HCT116 (cell line): Measurements from ENCODE around the gene POC1A. TPM values are rescaled to one million over a fixed set of nuclear protein-coding genes. Genes with fewer than 3 reads are reported as not detected.

Experiments used
- ATAC-seq: fragments of 200-7000 bp; cut with Tn5 transposase; 2 replicates; pipeline ENCODE4 v1.9.1; 2020; ENCODE audit warnings: mild to moderate bottlenecking, moderate library complexity
- BruUV-seq: library from RNA; stranded (reverse); fragments of 400-500 nt; replicated peaks from 2 replicates; lab custom pipeline; 2021; lab: Mats Ljungman, UMichigan
- CTCF ChIA-PET: fragments of 300-600 bp; sonication (Branson Sonifier 250); formaldehyde crosslinking; loops from one replicate; lab custom pipeline; 2021; ENCODE audit warnings: antibody characterized with exemption; lab: Charles Lee
- POLR2A ChIA-PET: fragments of 300-600, 350-600 bp; sonication (Branson Sonifier 250); formaldehyde crosslinking; loops from one replicate; lab custom pipeline; 2021; ENCODE audit warnings: antibody characterized with exemption; lab: Charles Lee
- RAD21 ChIA-PET, 2 experiments: fragments of 300-600 bp; sonication (Branson Sonifier 250); formaldehyde crosslinking; loops; one replicate each; lab custom pipeline; 2023; ENCODE audit warnings: low total read pairs in 2 of 2; ENCODE audit not compliant: uncharacterized antibody in 2 of 2, unreplicated experiment in 2 of 2, low non-redundant PET in 1 of 2; lab: Charles Lee
- DNase-seq: peaks from one replicate; pipeline ENCODE4 v3.0.0-alpha.2; 2010; ENCODE audit warnings: low read depth, low spot score
- H2AFZ ChIP-seq: fragments of 200-600 bp; shearing (Covaris generic), sonication (generic); 2 replicates; pipeline ENCODE4 v1.6.1; 2017; ENCODE audit warnings: low read depth, mixed run types, mixed read lengths, antibody characterized with exemption, low read length; ENCODE audit not compliant: poor library complexity, severe bottlenecking
- H3K27ac ChIP-seq: 2 replicates; pipeline ENCODE4 v1.5.1; 2012; ENCODE audit warnings: low read depth, low read length
- H3K27me3 ChIP-seq: fragments of 200-600 bp; sonication (generic); 2 replicates; pipeline ENCODE4 v1.6.1; 2016; ENCODE audit warnings: mixed run types, low read length, mixed read lengths; ENCODE audit not compliant: insufficient read depth
- H3K36me3 ChIP-seq, 2 experiments: fragments of 200-500 bp in 1 of 2; fragments of 200-600 bp in 1 of 2; sonication (Bioruptor generic) in 1 of 2; sonication (generic) in 1 of 2; 2 replicates each; pipeline versions ENCODE4 v1.5.1 to v1.6.1; 2014 to 2016; ENCODE audit warnings: low read length in 2 of 2, inconsistent platforms in 1 of 2, mixed read lengths in 1 of 2, mixed run types in 1 of 2; ENCODE audit not compliant: insufficient read depth in 2 of 2, control insufficient read depth in 1 of 2
- H3K4me1 ChIP-seq, 2 experiments: fragments of 200-600 bp in 1 of 2; sonication (generic) in 1 of 2; 2 replicates each; pipeline versions ENCODE4 v1.5.1 to v1.6.1; 2012 to 2017; ENCODE audit warnings: low read length in 2 of 2, inconsistent platforms in 1 of 2, mild to moderate bottlenecking in 1 of 2, mixed read lengths in 1 of 2, mixed run types in 1 of 2, moderate library complexity in 1 of 2; ENCODE audit not compliant: insufficient read depth in 2 of 2, control insufficient read depth in 1 of 2
- H3K4me2 ChIP-seq: fragments of 200-600 bp; sonication (generic); 2 replicates; pipeline ENCODE4 v1.6.1; 2017; ENCODE audit warnings: mixed run types, low read length, mixed read lengths
- H3K4me3 ChIP-seq, 2 experiments: fragments of 200-600 bp in 1 of 2; sonication (generic) in 1 of 2; replicated peaks in 1 of 2; 2 replicates each; pipeline ENCODE4 v1.5.1; 2011 to 2016; ENCODE audit warnings: low read length in 2 of 2, control low read depth in 1 of 2, low read depth in 1 of 2, mild to moderate bottlenecking in 1 of 2, mixed read lengths in 1 of 2, mixed run types in 1 of 2
- H3K79me2 ChIP-seq: fragments of 200-600 bp; sonication (generic); 2 replicates; pipeline ENCODE4 v1.6.1; 2017; ENCODE audit warnings: mild to moderate bottlenecking, mixed run types, low read length, moderate library complexity, mixed read lengths; ENCODE audit not compliant: insufficient read depth
- H3K9ac ChIP-seq: fragments of 200-600 bp; sonication (generic); 2 replicates; pipeline ENCODE4 v1.6.1; 2016; ENCODE audit warnings: low read length, mixed read lengths
- H3K9me2 ChIP-seq: fragments of 200-600 bp; sonication (generic), shearing (Covaris generic); 2 replicates; pipeline ENCODE4 v1.6.1; 2017; ENCODE audit warnings: mixed run types, mild to moderate bottlenecking, moderate library complexity; ENCODE audit not compliant: insufficient read depth
- H3K9me3 ChIP-seq, 2 experiments: fragments of 200-500 bp in 1 of 2; fragments of 200-600 bp in 1 of 2; sonication (Bioruptor generic) in 1 of 2; sonication (generic) in 1 of 2; 2 replicates each; pipeline ENCODE4 v1.6.1; 2014 to 2017; ENCODE audit warnings: low read length in 2 of 2, mixed read lengths in 2 of 2, inconsistent platforms in 1 of 2, low read depth in 1 of 2, mild to moderate bottlenecking in 1 of 2, mixed run types in 1 of 2, moderate library complexity in 1 of 2; ENCODE audit not compliant: control insufficient read depth in 1 of 2, insufficient read depth in 1 of 2
- H4K20me1 ChIP-seq: fragments of 200-600 bp; sonication (generic), shearing (Covaris generic); 2 replicates; pipeline ENCODE4 v1.6.1; 2017; ENCODE audit warnings: mixed run types, mild to moderate bottlenecking, moderate library complexity; ENCODE audit not compliant: insufficient read depth
- CBX3 ChIP-seq: IDR thresholded peaks from 2 replicates; pipeline ENCODE4 v1.6.1; 2012; ENCODE audit warnings: low read depth
- CEBPB ChIP-seq: IDR thresholded peaks from 2 replicates; pipeline ENCODE4 v1.6.1; 2012; ENCODE audit warnings: low read depth
- EGR1 ChIP-seq: IDR thresholded peaks from 2 replicates; pipeline ENCODE4 v1.6.1; 2012; ENCODE audit warnings: low read depth
- FOSL1 ChIP-seq: IDR thresholded peaks from 2 replicates; pipeline ENCODE4 v1.6.1; 2012; ENCODE audit warnings: low read depth
- JUND ChIP-seq: IDR thresholded peaks from 2 replicates; pipeline ENCODE4 v1.6.1; 2012
- POLR2AphosphoS5 ChIP-seq: IDR thresholded peaks from 2 replicates; pipeline ENCODE4 v1.6.1; 2011; ENCODE audit warnings: mild to moderate bottlenecking, low read depth, low read length, moderate library complexity
- RAD21 ChIP-seq: IDR thresholded peaks from 2 replicates; pipeline ENCODE4 v1.6.1; 2012; ENCODE audit warnings: low read depth, mild to moderate bottlenecking
- SIN3A ChIP-seq: IDR thresholded peaks from 2 replicates; pipeline ENCODE4 v1.6.1; 2012; ENCODE audit warnings: low read depth
- SP1 ChIP-seq: IDR thresholded peaks from 2 replicates; pipeline ENCODE4 v1.6.1; 2012; ENCODE audit warnings: low read depth
- SRF ChIP-seq: IDR thresholded peaks from 2 replicates; pipeline ENCODE4 v1.6.1; 2012; ENCODE audit warnings: low read depth
- TCF7L2 ChIP-seq: IDR thresholded peaks from 2 replicates; pipeline ENCODE4 v1.7.0; 2011; ENCODE audit warnings: borderline replicate concordance, inconsistent platforms; ENCODE audit not compliant: insufficient read depth, insufficient read length; ENCODE audit errors: extremely low read depth
- ZFX ChIP-seq: fragments of 450-650 bp; IDR thresholded peaks from 2 replicates; pipeline ENCODE4 v1.6.1; 2017
- intact Hi-C: fragments of 100-400 bp; cut with micrococcal nuclease; formaldehyde crosslinking; loops from 2 replicates; pipeline ENCODE4 v1.10.0; 2022
- total RNA-seq: library from RNA; stranded (reverse); gene quantifications from one replicate; pipeline ENCODE4 v1.2.1, GENCODE V29; 2021; ENCODE audit not compliant: unreplicated experiment
- TF ChIP-seq, protein P1 (sequence below): IDR thresholded peaks from 2 replicates; pipeline ENCODE4 v1.6.1; 2012; ENCODE audit warnings: low read depth
- TF ChIP-seq, protein P2 (sequence below): IDR thresholded peaks from 2 replicates; pipeline ENCODE4 v1.6.1; 2012
- TF ChIP-seq, protein P3 (sequence below): IDR thresholded peaks from 2 replicates; pipeline ENCODE4 v1.6.1; 2011; ENCODE audit warnings: mild to moderate bottlenecking, low read length, moderate library complexity; ENCODE audit not compliant: insufficient replicate concordance; ENCODE audit errors: extremely low read depth
- TF ChIP-seq, protein P4 (sequence below), 3 experiments: fragments of 200-600 bp in 1 of 3; sonication (generic) in 1 of 3; IDR thresholded peaks in 2 of 3; conservative IDR thresholded peaks in 1 of 3; 2 replicates each; pipeline ENCODE4 v1.5.1; 2012 to 2017; ENCODE audit warnings: low read depth in 2 of 3, low read length in 2 of 3, antibody characterized with exemption in 1 of 3, borderline replicate concordance in 1 of 3, control low read depth in 1 of 3, mild to moderate bottlenecking in 1 of 3, mixed read lengths in 1 of 3, mixed run types in 1 of 3, moderate library complexity in 1 of 3; ENCODE audit not compliant: insufficient read depth in 1 of 3

POC1A gene
- total RNA-seq, 1 experiment from 2014 or later: 34.0 TPM

DNA sequence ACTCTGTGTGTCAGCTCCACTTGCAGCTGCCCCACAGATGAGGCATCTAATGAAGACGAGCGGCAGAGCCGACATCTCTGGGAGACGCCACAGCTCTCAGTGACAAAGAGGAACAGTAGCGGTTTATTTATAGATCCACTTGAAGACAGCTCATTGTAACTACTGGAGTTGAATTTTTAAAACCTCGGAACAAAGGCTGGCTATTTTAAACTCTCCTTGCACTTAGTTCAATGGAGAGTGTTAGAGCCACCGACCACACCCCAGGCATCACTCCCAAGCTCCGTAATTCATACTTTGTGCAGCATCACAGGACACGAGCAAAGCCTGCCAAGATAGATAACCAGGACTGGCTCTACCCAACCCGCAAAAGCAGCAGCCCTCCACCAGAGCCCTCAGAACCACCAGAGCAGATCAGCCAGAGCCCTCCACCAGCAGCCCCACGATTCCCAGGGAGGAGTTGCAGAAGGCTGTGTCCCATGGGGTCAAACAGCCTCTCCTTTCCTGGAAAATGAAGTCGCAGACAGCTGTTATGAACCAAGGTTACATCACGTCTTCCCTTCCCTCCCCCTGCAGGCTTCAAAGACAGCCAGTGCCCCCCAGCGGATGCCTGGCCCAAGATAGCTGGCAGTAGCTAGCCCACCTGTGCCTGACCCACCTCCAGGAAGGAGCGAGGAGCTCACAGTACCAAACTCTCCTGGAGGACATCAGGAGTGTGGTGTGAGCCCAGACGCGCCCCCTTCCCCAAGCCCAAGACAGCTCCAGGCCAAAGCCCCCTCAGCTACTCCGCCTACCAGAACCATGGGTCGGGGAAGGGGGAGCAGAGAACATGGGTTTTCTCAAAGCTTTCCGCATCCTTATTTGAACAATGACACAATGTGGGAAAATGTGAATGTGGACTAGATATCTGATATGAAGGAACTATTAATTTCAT lies 45.7 kb downstream of the POC1A start (continued):
- TF ChIP-seq, protein P1, sequence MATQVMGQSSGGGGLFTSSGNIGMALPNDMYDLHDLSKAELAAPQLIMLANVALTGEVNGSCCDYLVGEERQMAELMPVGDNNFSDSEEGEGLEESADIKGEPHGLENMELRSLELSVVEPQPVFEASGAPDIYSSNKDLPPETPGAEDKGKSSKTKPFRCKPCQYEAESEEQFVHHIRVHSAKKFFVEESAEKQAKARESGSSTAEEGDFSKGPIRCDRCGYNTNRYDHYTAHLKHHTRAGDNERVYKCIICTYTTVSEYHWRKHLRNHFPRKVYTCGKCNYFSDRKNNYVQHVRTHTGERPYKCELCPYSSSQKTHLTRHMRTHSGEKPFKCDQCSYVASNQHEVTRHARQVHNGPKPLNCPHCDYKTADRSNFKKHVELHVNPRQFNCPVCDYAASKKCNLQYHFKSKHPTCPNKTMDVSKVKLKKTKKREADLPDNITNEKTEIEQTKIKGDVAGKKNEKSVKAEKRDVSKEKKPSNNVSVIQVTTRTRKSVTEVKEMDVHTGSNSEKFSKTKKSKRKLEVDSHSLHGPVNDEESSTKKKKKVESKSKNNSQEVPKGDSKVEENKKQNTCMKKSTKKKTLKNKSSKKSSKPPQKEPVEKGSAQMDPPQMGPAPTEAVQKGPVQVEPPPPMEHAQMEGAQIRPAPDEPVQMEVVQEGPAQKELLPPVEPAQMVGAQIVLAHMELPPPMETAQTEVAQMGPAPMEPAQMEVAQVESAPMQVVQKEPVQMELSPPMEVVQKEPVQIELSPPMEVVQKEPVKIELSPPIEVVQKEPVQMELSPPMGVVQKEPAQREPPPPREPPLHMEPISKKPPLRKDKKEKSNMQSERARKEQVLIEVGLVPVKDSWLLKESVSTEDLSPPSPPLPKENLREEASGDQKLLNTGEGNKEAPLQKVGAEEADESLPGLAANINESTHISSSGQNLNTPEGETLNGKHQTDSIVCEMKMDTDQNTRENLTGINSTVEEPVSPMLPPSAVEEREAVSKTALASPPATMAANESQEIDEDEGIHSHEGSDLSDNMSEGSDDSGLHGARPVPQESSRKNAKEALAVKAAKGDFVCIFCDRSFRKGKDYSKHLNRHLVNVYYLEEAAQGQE: no peak
- TF ChIP-seq EGR1: no peak
- TF ChIP-seq RAD21: no peak
- TF ChIP-seq, all 23 proteins: peak for 0

DNA sequence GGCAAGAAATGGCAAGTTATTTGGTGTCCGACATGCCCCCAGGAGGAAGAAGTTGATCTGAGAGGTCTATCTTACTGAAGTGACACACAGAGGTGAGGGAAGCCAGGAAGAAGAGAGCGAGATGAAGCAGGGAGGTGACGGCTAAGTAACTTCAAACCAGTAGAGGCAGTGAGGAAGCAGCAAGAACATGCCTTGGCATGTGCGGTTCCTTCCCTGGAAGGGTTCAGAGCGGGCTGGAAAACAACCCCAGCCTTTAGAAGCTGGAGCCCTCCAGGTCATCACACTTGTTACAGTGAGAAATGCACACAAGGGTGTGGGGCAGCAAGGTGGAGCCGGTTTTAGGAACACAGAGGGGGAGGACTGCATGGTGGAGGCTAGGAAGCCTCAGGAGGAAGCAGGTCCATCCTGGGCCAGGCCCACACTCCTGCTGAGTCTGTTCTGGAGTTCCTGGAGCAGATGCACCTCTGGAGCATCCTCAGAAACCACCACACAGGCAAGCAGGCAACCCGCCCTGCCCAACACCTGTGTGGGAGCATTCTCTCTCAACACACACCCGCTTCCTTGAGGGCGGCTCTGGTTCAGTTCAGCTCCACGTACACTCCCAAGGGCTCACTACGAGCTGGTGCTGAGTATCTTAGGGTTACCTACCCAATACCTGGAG lies 47.1 kb downstream of the POC1A start:
- H3K4me2 ChIP-seq: no peak overlapping the region
- TF ChIP-seq SIN3A: no peak
- TF ChIP-seq, protein P2, sequence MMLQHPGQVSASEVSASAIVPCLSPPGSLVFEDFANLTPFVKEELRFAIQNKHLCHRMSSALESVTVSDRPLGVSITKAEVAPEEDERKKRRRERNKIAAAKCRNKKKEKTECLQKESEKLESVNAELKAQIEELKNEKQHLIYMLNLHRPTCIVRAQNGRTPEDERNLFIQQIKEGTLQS: no peak
- TF ChIP-seq TCF7L2: no peak
- no peak for TF ChIP-seq FOSL1
- TF ChIP-seq, protein P3, sequence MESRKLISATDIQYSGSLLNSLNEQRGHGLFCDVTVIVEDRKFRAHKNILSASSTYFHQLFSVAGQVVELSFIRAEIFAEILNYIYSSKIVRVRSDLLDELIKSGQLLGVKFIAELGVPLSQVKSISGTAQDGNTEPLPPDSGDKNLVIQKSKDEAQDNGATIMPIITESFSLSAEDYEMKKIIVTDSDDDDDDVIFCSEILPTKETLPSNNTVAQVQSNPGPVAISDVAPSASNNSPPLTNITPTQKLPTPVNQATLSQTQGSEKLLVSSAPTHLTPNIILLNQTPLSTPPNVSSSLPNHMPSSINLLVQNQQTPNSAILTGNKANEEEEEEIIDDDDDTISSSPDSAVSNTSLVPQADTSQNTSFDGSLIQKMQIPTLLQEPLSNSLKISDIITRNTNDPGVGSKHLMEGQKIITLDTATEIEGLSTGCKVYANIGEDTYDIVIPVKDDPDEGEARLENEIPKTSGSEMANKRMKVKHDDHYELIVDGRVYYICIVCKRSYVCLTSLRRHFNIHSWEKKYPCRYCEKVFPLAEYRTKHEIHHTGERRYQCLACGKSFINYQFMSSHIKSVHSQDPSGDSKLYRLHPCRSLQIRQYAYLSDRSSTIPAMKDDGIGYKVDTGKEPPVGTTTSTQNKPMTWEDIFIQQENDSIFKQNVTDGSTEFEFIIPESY: no peak
- no peak for TF ChIP-seq EGR1
- TF ChIP-seq ZFX: no peak
- TF ChIP-seq POLR2AphosphoS5: no peak
- no peak for TF ChIP-seq SRF
- TF ChIP-seq SP1: no peak
- no peak for TF ChIP-seq CEBPB
- no peak for TF ChIP-seq CBX3
- TF ChIP-seq JUND: no peak
- TF ChIP-seq, protein P4, sequence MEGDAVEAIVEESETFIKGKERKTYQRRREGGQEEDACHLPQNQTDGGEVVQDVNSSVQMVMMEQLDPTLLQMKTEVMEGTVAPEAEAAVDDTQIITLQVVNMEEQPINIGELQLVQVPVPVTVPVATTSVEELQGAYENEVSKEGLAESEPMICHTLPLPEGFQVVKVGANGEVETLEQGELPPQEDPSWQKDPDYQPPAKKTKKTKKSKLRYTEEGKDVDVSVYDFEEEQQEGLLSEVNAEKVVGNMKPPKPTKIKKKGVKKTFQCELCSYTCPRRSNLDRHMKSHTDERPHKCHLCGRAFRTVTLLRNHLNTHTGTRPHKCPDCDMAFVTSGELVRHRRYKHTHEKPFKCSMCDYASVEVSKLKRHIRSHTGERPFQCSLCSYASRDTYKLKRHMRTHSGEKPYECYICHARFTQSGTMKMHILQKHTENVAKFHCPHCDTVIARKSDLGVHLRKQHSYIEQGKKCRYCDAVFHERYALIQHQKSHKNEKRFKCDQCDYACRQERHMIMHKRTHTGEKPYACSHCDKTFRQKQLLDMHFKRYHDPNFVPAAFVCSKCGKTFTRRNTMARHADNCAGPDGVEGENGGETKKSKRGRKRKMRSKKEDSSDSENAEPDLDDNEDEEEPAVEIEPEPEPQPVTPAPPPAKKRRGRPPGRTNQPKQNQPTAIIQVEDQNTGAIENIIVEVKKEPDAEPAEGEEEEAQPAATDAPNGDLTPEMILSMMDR (IDR thresholded peaks at IDR 0.05 in 2 of 3, conservative IDR thresholded peaks at IDR 0.05 in 1 of 3; ENCODE audit: borderline replicate concordance in 1 of 3, insufficient read depth in 1 of 3, low read depth in 2 of 3, low read length in 2 of 3): no peak

More for the DNA sequence above, 47.1 kb downstream of the POC1A start:
- ChIA-PET CTCF (no interaction called here), POLR2A (no interaction called here), RAD21 (no interaction called here)
- DNase-seq: no peak
- Histone ChIP-seq H3K4me3 (no peak overlapping the region), H3K9ac (no peak overlapping the region), H2AFZ (no peak overlapping the region), H3K79me2 (no peaks in the 10 kb centered on the region), H4K20me1 (no peaks in the 10 kb centered on the region), H3K4me1 (no peaks in the 10 kb centered on the region), H3K9me2 (no peaks in the 10 kb centered on the region), H3K9me3 (no peaks in the 10 kb centered on the region), H3K36me3 (peaks cover 0 to 6% of the 10 kb centered on the region in 2 experiments; a peak in 1 of 4 replicates), H3K27me3 (no peaks in the 10 kb centered on the region), H3K27ac (no peak overlapping the region)
- no TSS peak for BruUV-seq
- ATAC-seq: no peak
- intact Hi-C loops: no loop called here
